ENCODE measurements around the gene TNK2.
"Not testable (repeated sequence)": the region's sequence is repeated elsewhere in the genome, so short reads cannot be mapped to it uniquely, and the experiment has no call there.

TNK2 gene

GRCh38 chr3:195850857-195851543 lies 57.4 kb downstream of the TNK2 start:
- peak; percentile 69 to 76 for DNase-seq (ENCODE audit: low read depth in 2 of 2)

GRCh38 chr3:195849322-195850074 lies 58.9 kb downstream of the TNK2 start:
- no peak for DNase-seq (ENCODE audit: low read depth in 2 of 2)

GRCh38 chr3:195847055-195847950 lies 61.0 kb downstream of the TNK2 start:
- no peak for DNase-seq (ENCODE audit: low read depth in 2 of 2)

- no peak for DNase-seq (ENCODE audit: low read depth in 2 of 2)
Observed at GRCh38 chr3:195845483-195845882, 62.9 kb downstream of the TNK2 start.

- DNase-seq (ENCODE audit: low read depth in 2 of 2) = no peak
Observed at GRCh38 chr3:195844671-195845218, 63.6 kb downstream of the TNK2 start.

GRCh38 chr3:195839260-195840010 lies 68.9 kb downstream of the TNK2 start:
- DNase-seq (ENCODE audit: low read depth in 2 of 2) = no peak

- DNase-seq (ENCODE audit: low read depth in 2 of 2) = no peak
Observed at GRCh38 chr3:195838714-195839113, 69.6 kb downstream of the TNK2 start.

- DNase-seq (ENCODE audit: low read depth in 2 of 2) = no peak
Observed at GRCh38 chr3:195836476-195837135, 71.7 kb downstream of the TNK2 start.

- no peak for DNase-seq (ENCODE audit: low read depth in 2 of 2)
Observed at GRCh38 chr3:195835791-195836190, 72.6 kb downstream of the TNK2 start.

- no peak for DNase-seq (ENCODE audit: low read depth in 2 of 2)
Observed at GRCh38 chr3:195834675-195835583, 73.4 kb downstream of the TNK2 start.

- no peak for DNase-seq (ENCODE audit: low read depth in 2 of 2)
Observed at GRCh38 chr3:195829897-195830254, 78.5 kb downstream of the TNK2 start.

GRCh38 chr3:195828762-195829161 lies 79.6 kb downstream of the TNK2 start:
- no peak for DNase-seq (ENCODE audit: low read depth in 2 of 2)

GRCh38 chr3:195825857-195826804 lies 82.2 kb downstream of the TNK2 start:
- DNase-seq (ENCODE audit: low read depth in 2 of 2) = no peak

- DNase-seq (ENCODE audit: low read depth in 2 of 2) = no peak
Observed at GRCh38 chr3:195825191-195825588, 83.2 kb downstream of the TNK2 start.

GRCh38 chr3:195824425-195825190 lies 83.7 kb downstream of the TNK2 start:
- DNase-seq (ENCODE audit: low read depth in 2 of 2) = not testable (repeated sequence)

- no peak for DNase-seq (ENCODE audit: low read depth in 2 of 2)
Observed at GRCh38 chr3:195823999-195824398, 84.4 kb downstream of the TNK2 start.

GRCh38 chr3:195823280-195823679 lies 85.1 kb downstream of the TNK2 start:
- no peak for DNase-seq (ENCODE audit: low read depth in 2 of 2)

Measured in stimulated activated CD8-positive, alpha-beta memory T cell treated with anti-CD3 and anti-CD28 coated beads, Interleukin-15, amount 100 ng/mL, for 48 hours (primary cell).